Neural crest cell (in vitro differentiated cells): Measurements from ENCODE around the gene MROH8. TPM values are rescaled to one million over a fixed set of nuclear protein-coding genes. Genes with fewer than 3 reads are reported as not detected.

Experiments used
- DNase-seq: peaks from one replicate; pipeline ENCODE4 v3.0.0; 2021; ENCODE audit warnings: low read depth, mixed read lengths, low spot score
- H3K27ac Mint-ChIP-seq: one replicate; pipeline ENCODE4 v1.8.0; 2021; ENCODE audit warnings: mild to moderate bottlenecking, mixed read lengths; ENCODE audit not compliant: unreplicated experiment
- H3K27me3 Mint-ChIP-seq: 2 replicates; pipeline ENCODE4 v1.8.0; 2021; ENCODE audit warnings: low read depth, mild to moderate bottlenecking, mixed read lengths
- H3K36me3 Mint-ChIP-seq: 2 replicates; pipeline ENCODE4 v1.8.0; 2021; ENCODE audit warnings: low read depth, mild to moderate bottlenecking, mixed read lengths
- H3K4me1 Mint-ChIP-seq: 2 replicates; pipeline ENCODE4 v1.8.0; 2021; ENCODE audit warnings: mixed read lengths
- H3K4me3 Mint-ChIP-seq: one replicate; pipeline ENCODE4 v1.8.0; 2021; ENCODE audit warnings: mild to moderate bottlenecking, mixed read lengths
- H3K9me3 Mint-ChIP-seq: 2 replicates; pipeline ENCODE4 v1.8.0; 2021; ENCODE audit warnings: mixed read lengths
- CTCF ChIP-seq: fragments of 200-600 bp; sonication (generic); conservative IDR thresholded peaks from 2 replicates; pipeline ENCODE4 v1.5.0; 2021; ENCODE audit warnings: antibody characterized with exemption, mild to moderate bottlenecking
- total RNA-seq: library from RNA; stranded (reverse); gene quantifications from 2 replicates; pipeline ENCODE4 v1.2.1, GENCODE V29; 2021

Gene MROH8
- total RNA-seq, 1 donor from 2014 or later, result 7.6 TPM

- Mint-ChIP-seq H3K27ac (no peak overlapping the region), H3K4me1 (peaks cover 21% of the 10 kb centered on the region), H3K4me3 (no peak overlapping the region), H3K9me3 (no peaks in the 10 kb centered on the region), H3K27me3 (no peaks in the 10 kb centered on the region), H3K36me3 (peaks cover 18% of the 10 kb centered on the region)
- no peak for DNase-seq
- no peak for TF ChIP-seq CTCF
Measured at GRCh38 chr20:37223053-37223452, 43.7 kb upstream of the MROH8 start.

- no peaks in the 10 kb centered on the region for H3K27me3 Mint-ChIP-seq
- peaks cover 18% of the 10 kb centered on the region for H3K36me3 Mint-ChIP-seq
- no peaks in the 10 kb centered on the region for H3K9me3 Mint-ChIP-seq
- peaks cover 21% of the 10 kb centered on the region for H3K4me1 Mint-ChIP-seq
- TF ChIP-seq CTCF, result no peak
- DNase-seq, result no peak
- no peak overlapping the region for H3K27ac Mint-ChIP-seq
- H3K4me3 Mint-ChIP-seq, result no peak overlapping the region
Measured at GRCh38 chr20:37222086-37222485, 42.7 kb upstream of the MROH8 start.

- Mint-ChIP-seq H3K27me3 (no peaks in the 10 kb centered on the region), H3K4me1 (peaks cover 21% of the 10 kb centered on the region), H3K27ac (no peak overlapping the region), H3K4me3 (no peak overlapping the region), H3K36me3 (peaks cover 18% of the 10 kb centered on the region), H3K9me3 (no peaks in the 10 kb centered on the region)
- no peak for TF ChIP-seq CTCF
- DNase-seq, result no peak
Measured at GRCh38 chr20:37220731-37221130, 41.4 kb upstream of the MROH8 start.

GRCh38 chr20:37219751-37220668 is 40.7 kb upstream of the MROH8 start:
- H3K4me1 Mint-ChIP-seq, result peaks cover 21% of the 10 kb centered on the region
- peaks cover 13% of the 10 kb centered on the region for H3K36me3 Mint-ChIP-seq
- H3K9me3 Mint-ChIP-seq, result no peaks in the 10 kb centered on the region
- H3K4me3 Mint-ChIP-seq, result no peak overlapping the region
- no peak overlapping the region for H3K27ac Mint-ChIP-seq
- no peak for TF ChIP-seq CTCF
- DNase-seq, result no peak
- no peaks in the 10 kb centered on the region for H3K27me3 Mint-ChIP-seq

- no peak for TF ChIP-seq CTCF
- Mint-ChIP-seq H3K27me3 (no peaks in the 10 kb centered on the region), H3K4me1 (peaks cover 21% of the 10 kb centered on the region), H3K36me3 (peaks cover 14% of the 10 kb centered on the region), H3K4me3 (no peak overlapping the region), H3K9me3 (no peaks in the 10 kb centered on the region), H3K27ac (no peak overlapping the region)
- DNase-seq, result no peak
Measured at GRCh38 chr20:37218976-37219375, 39.6 kb upstream of the MROH8 start.
